ENCODE results near the gene CACNA1A. TPM values are rescaled to one million over a fixed set of nuclear protein-coding genes. Genes with fewer than 3 reads are reported as not detected.

The CACNA1A gene
- polyA plus RNA-seq, 1 donor (not counting 4 experiments of a cell fraction or from before 2014, with no cell fraction given) = not detected

DNA sequence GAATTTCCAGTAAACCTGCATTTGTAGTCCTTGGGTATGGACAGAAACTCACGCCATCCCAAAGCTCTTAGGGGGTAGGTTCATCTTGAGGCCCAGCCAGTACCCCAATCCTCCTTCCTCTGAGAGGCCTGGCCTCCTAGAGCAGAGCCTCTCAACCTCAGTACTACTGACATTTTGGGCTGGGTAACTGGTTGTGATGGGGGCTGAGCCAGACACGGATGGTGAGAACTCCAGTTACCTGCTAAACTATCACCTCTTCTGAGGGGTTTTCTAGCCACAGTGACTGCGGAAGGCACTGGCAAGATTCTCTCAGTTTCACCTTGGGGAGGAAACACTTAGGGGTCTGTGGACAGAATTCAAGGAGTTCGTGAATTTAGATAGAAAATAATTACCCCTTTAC is 156.2 kb downstream of the CACNA1A start:
- Histone ChIP-seq H3K36me3 (ENCODE audit: control insufficient read depth in 2 of 2, extremely low read depth in 1 of 2, insufficient read depth in 2 of 2, low read length in 2 of 2) (no peaks in the 10 kb centered on the region), H3K4me3 (ENCODE audit: control insufficient read depth in 2 of 3, extremely low read depth in 1 of 3, insufficient read depth in 2 of 3, low read depth in 1 of 3, low read length in 3 of 3) (no peak overlapping the region), H3K79me2 (ENCODE audit: control insufficient read depth, insufficient read depth, low read length) (no peaks in the 10 kb centered on the region), H3K4me1 (ENCODE audit: control insufficient read depth, extremely low read depth, insufficient read depth, low read length) (no peaks in the 10 kb centered on the region), H4K20me1 (ENCODE audit: control insufficient read depth, extremely low read depth, insufficient read depth, low read length) (no peaks in the 10 kb centered on the region), H3K4me2 (ENCODE audit: control insufficient read depth, extremely low read depth, insufficient read depth, low read depth, low read length) (no peak overlapping the region), H3K9ac (ENCODE audit: control insufficient read depth, extremely low read depth, insufficient read depth, low read length) (no peak overlapping the region), H3K27ac (ENCODE audit: control insufficient read depth, insufficient read depth, low read length) (no peak overlapping the region), H3K9me3 (ENCODE audit: control insufficient read depth, low read depth, low read length) (no peaks in the 10 kb centered on the region), H3K27me3 (ENCODE audit: control insufficient read depth, extremely low read depth, insufficient read depth, low read length) (no peaks in the 10 kb centered on the region), H3K9me1 (ENCODE audit: control insufficient read depth, extremely low read depth, insufficient read depth, low read length) (no peaks in the 10 kb centered on the region), H2AFZ (ENCODE audit: control insufficient read depth, low read length) (no peak overlapping the region)
- no peak for FAIRE-seq
- TF ChIP-seq CTCF (optimal IDR thresholded peaks at IDR 0.05 in 1 of 3, IDR thresholded peaks at IDR 0.05 in 1 of 3, conservative IDR thresholded peaks at IDR 0.05 in 1 of 3; ENCODE audit: extremely low read depth in 1 of 3, insufficient read depth in 2 of 3, low read length in 3 of 3) (no peak), EZH2 (IDR thresholded peaks at IDR 0.05; ENCODE audit: low read length) (no peak)
- DNase-seq (ENCODE audit: low read depth, low spot score) = no peak
- dilution Hi-C loops (cut with MboI; ENCODE audit: extremely low pct_ligation_motif_present, low sequenced_read_pairs) = loop anchor here (10.0 kb wide), 1 partner anchor 365 kb away; no protein-coding TSS in a partner anchor

GRCh38 chr19:13347367-13347766 is 158.9 kb downstream of the CACNA1A start:
- Histone ChIP-seq H3K27me3 (ENCODE audit: control insufficient read depth, extremely low read depth, insufficient read depth, low read length) (no peaks in the 10 kb centered on the region), H3K4me2 (ENCODE audit: control insufficient read depth, extremely low read depth, insufficient read depth, low read depth, low read length) (no peak overlapping the region), H3K9ac (ENCODE audit: control insufficient read depth, extremely low read depth, insufficient read depth, low read length) (no peak overlapping the region), H4K20me1 (ENCODE audit: control insufficient read depth, extremely low read depth, insufficient read depth, low read length) (no peaks in the 10 kb centered on the region), H3K36me3 (ENCODE audit: control insufficient read depth in 2 of 2, extremely low read depth in 1 of 2, insufficient read depth in 2 of 2, low read length in 2 of 2) (no peaks in the 10 kb centered on the region), H3K9me3 (ENCODE audit: control insufficient read depth, low read depth, low read length) (no peaks in the 10 kb centered on the region), H3K4me1 (ENCODE audit: control insufficient read depth, extremely low read depth, insufficient read depth, low read length) (no peaks in the 10 kb centered on the region), H3K4me3 (ENCODE audit: control insufficient read depth in 2 of 3, extremely low read depth in 1 of 3, insufficient read depth in 2 of 3, low read depth in 1 of 3, low read length in 3 of 3) (no peak overlapping the region), H3K27ac (ENCODE audit: control insufficient read depth, insufficient read depth, low read length) (no peak overlapping the region), H2AFZ (ENCODE audit: control insufficient read depth, low read length) (no peak overlapping the region), H3K79me2 (ENCODE audit: control insufficient read depth, insufficient read depth, low read length) (no peaks in the 10 kb centered on the region), H3K9me1 (ENCODE audit: control insufficient read depth, extremely low read depth, insufficient read depth, low read length) (no peaks in the 10 kb centered on the region)
- FAIRE-seq (no peak), DNase-seq (ENCODE audit: low read depth, low spot score) (no peak)
- TF ChIP-seq CTCF (optimal IDR thresholded peaks at IDR 0.05 in 1 of 3, IDR thresholded peaks at IDR 0.05 in 1 of 3, conservative IDR thresholded peaks at IDR 0.05 in 1 of 3; ENCODE audit: extremely low read depth in 1 of 3, insufficient read depth in 2 of 3, low read length in 3 of 3) (no peak), EZH2 (IDR thresholded peaks at IDR 0.05; ENCODE audit: low read length) (no peak)
- dilution Hi-C loops (cut with MboI; ENCODE audit: extremely low pct_ligation_motif_present, low sequenced_read_pairs) = no loop called here

All from keratinocyte (primary cell).